ENCODE results near the gene TBCC. TPM values are rescaled to one million over a fixed set of nuclear protein-coding genes. Genes with fewer than 3 reads are reported as not detected.
"Not testable (repeated sequence)": the region's sequence is repeated elsewhere in the genome, so short reads cannot be mapped to it uniquely, and the experiment has no call there.

The TBCC gene
- total RNA-seq, 1 experiment from 2014 or later: 47.8 TPM

GRCh38 chr6:42733867-42734481 is 11.9 kb downstream of the TBCC start:
- not testable (repeated sequence) for DNase-seq (ENCODE audit: low read depth)

DNA sequence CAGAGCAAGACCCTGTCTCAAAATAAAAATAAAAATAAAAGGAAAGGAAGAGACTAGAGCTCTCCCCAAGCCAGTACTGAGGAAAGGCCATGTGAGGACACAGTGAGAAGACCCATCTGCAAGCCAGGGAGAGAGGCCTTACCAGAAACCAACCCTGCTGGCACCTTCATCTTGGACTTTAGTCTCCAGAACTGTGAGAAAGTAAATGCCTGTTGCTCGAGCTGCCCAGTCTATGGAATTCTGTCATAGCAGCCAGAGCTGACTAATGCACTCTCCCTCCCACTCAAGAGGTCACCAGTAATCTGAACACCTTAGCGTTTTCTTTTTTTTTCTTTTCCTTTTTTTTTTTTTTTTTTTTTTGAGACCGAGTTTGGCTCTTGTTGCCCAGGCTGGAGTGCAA is 16.2 kb downstream of the TBCC start:
- peak; percentile 25 for DNase-seq (ENCODE audit: low read depth)

GRCh38 chr6:42727627-42728026 is 18.3 kb downstream of the TBCC start:
- no peak for DNase-seq (ENCODE audit: low read depth)

DNA sequence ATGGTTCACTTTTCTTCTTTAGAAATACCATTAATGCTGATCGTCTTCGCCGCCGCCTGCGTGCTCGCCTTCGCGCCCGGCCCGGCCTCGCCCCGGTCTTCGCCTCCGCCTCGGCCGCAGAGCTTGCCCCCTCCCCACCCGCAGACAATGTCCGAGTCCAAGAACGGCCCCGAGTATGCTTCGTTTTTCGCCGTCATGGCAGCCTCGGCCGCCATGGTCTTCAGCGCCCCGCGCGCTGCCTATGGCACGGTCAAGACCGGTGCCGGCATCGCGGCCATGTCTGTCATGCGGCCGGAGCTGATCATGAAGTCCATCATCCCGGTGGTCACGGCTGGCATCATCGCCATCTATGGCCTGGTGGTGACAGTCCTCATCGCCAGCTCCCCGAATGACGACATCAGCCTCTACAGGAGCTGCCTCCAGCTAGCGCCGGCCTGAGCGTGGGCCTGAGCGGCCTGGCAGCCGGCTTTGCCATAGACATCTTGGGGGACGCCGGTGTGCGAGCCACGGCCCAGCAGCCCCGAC is 18.8 kb downstream of the TBCC start:
- DNase-seq (ENCODE audit: low read depth): no peak

DNA sequence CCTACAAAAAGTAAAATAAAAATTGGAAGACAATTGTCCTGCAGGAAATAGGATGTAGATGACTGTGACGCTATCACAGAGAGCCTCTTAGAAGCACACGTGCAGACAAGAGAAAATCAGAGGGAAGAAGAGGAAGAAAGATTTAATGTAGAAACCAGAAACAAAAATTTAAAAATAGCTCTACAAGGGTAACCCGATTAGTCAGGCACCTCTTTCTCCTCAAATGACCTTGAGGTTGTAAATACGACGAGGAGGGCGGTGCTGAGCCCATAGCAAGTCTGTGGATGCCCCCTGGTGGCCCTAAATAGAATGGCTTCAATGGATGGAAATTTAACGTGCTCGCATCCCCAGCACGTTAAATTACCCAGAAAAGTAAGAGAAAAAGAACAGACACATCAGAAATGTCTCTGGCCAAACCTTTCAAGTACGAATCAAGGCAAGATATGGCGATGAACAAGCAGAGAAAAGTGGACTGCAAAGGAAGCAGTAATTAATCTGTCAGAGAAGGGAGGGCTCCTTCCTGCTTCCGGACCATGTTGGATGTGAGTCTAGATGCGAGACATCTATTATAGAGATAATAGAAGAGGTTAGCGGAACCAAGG is 19.3 kb downstream of the TBCC start:
- peak; percentile 88 for DNase-seq (ENCODE audit: low read depth)

DNA sequence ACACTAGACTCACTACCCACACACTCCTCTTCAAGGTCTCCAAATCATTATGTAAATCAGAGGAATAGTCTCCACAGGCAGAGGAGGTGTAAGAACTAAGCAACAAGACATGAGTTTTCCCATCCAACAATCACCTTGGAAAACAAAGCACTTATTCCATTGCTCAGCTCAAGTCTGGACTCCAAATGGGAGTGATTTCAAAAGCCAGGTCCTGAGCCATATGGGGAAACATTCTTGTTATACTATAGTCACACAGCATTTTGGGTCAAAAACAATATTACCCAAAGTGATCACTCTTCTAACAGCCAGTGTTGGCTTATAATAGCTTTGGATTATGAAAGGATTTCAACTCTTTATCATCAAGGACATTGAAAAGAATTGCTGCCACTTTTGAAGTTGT is 19.9 kb downstream of the TBCC start:
- DNase-seq (ENCODE audit: low read depth): no peak

DNA sequence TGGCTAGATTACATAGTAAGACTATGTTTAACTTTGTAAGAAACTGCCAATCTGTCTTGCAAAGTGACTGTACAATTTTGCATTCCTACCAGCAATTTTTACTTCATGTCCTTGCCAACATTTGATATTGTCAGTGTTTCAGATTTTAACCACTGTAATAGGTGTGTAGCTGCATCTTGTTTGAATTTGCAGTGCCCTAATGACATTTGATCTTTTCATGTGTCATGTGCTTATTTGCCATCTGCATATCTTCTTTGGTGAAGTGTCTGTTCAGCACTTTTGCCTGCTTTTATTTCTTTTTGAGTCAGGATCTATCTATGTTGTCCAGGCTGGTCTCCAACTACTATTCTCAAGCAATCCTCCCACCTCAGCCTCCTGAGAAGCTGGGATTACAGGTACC is 21.1 kb downstream of the TBCC start:
- no peak for DNase-seq (ENCODE audit: low read depth)

- no peak for DNase-seq (ENCODE audit: low read depth)
These were observed 23.4 kb downstream of the TBCC start, which contains the start of gene PRPH2 for GRCh38 chr6:42722497-42722896. Gene PRPH2 (minus strand): TSS chr6:42722597. CDS start chr6:42722334, 263 bp downstream.

DNA sequence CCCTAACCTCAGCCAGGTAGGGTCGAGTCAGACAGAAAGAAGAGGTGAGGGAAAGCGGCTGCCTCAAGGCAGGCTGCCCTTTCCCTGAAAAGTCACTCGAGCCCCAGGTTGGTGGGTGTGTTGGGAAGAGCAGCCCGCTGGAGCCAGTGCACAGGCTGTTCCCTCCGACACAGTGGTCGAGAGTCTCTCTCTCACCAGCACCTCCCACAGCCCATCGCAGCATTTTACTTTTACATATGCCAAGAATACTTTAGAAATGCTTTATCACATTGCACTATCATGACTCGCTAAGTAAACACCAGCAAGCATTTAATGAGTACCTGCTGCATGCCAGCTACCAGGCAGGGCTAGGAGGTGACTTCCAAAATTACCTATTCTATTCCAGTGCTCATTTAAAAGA is 25.2 kb downstream of the TBCC start:
- peak; percentile 40 for DNase-seq (ENCODE audit: low read depth)

DNA sequence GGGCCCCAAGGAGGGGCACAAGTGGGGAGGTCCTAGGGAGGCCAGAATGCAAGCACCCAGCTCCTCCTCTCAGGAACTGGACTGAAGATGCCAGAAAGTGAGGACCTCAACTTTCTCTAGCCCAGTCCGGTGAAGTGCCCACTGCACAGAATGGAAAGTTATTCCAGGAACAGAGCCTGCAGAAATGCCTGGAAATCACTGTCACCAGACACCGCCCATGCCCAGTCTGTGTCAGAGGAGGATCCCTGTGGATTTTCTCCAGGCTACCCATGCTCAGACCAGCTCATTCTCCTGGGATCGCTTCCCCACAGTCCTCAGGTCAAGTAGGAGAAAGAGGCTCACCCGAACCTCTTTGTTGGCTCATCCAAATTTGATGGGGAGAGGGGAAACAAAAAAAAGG is 30.0 kb downstream of the TBCC start:
- DNase-seq (ENCODE audit: low read depth): no peak

GRCh38 chr6:42714098-42714761 is 31.7 kb downstream of the TBCC start:
- peak; percentile 63 for DNase-seq (ENCODE audit: low read depth)

- DNase-seq (ENCODE audit: low read depth): no peak
These were observed 34.0 kb downstream of the TBCC start for GRCh38 chr6:42711930-42712329.

DNA sequence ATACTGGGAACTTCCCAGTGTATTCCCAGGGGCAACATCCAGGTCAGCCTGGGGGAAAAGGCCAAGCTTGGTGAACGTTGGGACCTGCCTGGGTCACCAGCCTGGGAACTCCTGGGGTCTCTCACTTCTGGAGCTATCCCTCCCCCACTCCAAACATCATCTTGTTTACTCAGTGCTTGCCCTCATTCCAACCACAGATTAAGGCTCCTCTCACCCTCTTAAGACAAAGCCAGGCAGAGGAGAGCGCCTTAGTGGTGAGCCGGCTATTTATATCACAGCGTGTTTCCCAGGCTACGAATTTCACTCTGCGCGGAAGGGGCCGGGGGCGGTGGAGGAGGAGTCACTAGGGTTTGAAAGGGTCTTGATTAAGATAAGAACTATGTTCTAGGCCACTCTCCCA is 35.6 kb downstream of the TBCC start:
- DNase-seq (ENCODE audit: low read depth): no peak

DNA sequence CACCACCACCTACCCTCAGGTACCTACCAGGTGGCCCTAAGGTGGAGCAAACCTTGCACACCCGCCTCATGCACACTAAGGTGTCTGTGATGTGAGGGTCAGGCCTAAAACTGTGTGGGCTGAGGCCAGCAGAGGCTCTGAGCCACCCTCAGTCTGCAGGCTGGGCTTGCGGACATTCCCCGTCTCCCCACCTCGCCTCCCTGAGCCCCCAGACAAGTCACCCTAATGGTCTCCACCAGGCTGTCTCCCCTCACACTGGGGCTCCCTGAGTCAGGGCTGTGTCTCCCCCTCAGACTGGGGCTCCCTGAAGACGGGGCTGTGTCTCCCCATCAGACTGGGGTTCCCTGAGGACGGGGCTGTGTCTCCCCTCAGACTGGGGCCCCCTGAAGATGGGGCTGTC is 36.0 kb downstream of the TBCC start:
- DNase-seq (ENCODE audit: low read depth): no peak

DNA sequence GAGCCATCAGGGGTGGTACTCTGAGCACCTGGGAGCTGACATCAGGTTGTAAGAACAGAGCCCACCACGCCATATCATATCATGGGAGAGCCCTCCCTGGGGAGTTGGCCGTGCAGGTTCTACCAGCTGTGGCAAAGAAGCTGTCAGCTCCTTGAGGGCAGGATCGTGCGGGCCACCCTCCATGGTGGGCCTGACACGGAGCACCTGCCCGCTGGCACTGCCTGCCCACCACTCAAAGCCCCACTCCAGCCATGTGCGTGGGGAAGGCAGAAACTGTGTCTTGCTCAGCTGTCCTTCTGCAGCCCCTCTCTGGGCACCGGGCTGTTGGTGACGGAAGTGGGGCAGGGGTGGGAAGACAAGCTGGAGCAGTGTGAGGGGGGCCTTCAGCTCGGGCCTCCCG is 37.8 kb downstream of the TBCC start:
- no peak for DNase-seq (ENCODE audit: low read depth)

DNA sequence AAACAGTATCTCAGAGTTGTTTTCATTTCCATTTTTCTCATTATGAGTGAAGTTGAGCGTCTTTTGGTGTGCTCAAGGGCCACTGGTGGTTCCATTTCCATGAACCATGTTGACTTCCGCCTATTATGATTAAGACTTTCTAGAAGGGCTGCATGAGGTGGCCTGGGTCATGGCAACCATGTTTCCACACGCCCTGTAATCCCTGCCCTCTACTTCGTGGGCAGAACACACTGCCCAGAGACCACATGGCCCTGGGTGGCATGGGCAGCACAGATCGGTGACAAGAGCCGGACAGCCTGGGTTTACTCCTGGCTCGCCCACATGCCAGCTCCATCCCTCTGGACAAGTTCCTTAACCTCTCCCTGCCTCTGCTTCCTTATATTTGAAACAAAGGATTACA is 38.3 kb downstream of the TBCC start:
- no peak for DNase-seq (ENCODE audit: low read depth)

DNA sequence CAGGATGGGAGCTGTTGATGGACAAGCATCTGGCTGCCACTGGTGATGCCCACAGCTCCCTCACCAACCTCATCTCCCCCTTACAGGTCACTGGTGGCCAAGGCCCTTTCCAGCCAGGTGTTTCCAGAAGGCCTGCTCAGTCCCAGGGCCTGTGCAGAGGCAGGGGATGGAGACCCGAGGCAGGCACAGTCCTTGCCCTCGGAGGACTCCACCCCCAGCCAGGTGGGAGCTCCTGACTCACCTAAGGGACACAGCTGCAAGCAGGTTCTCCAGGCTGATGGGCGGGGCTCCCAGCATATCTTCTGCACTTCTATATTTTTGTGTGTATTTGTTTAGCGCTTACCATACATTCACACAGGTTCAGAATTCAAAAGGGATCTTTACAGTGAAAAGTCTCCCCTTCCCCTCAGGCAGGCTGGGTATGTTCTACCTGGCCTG is 40.9 kb downstream of the TBCC start:
- no peak for DNase-seq (ENCODE audit: low read depth)

DNA sequence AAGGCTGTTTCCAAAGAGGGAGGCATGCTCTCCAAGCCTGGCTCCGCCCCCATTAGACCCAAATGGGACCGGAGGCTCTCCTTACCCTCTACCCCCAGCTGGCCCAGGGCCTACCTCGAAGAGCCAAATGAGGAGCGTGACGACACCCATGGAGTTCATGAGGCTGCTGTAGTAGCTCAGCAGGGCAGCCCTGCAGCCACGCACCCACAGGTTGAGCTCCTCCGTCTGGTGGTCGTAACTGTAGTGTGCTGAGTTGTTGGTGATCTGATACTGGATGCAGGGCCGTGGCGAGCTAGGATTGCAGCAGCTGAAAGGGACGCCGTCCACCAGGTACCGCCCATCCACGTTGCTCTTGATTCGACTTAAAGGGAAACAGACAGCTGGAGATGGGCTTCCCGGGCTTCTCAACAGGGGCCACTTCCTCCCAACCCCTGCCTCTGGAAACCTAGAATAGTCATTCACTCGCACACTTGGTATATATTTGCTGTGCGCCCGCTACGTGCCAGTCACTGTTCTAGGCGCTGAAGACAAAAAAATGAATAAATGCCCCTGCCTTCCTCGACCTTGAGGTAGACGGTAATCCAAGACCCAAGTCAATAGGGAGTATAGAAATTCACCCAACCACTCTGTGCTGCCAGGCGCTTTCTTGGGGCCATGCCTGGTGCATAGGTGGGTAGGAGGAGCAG is 41.5 kb downstream of the TBCC start:
- DNase-seq (ENCODE audit: low read depth): peak; percentile 75

- not testable (repeated sequence) for DNase-seq (ENCODE audit: low read depth)
These were observed 43.1 kb downstream of the TBCC start for GRCh38 chr6:42702786-42703185.

- peak; percentile 90 for DNase-seq (ENCODE audit: low read depth)
These were observed 43.7 kb downstream of the TBCC start for GRCh38 chr6:42702200-42702599.

- no peak for DNase-seq (ENCODE audit: low read depth)
These were observed 47.7 kb downstream of the TBCC start for GRCh38 chr6:42698217-42698616.

GRCh38 chr6:42697268-42697655 is 48.6 kb downstream of the TBCC start:
- DNase-seq (ENCODE audit: low read depth): no peak

Data from RPMI7951 (cell line).